Inflammatory macrophage (primary cell): ENCODE results near the gene C15orf62.

ENCODE experiments used
- DNase-seq, 2 donors: peaks; one replicate each; pipeline ENCODE4 v3.0.0-alpha.2; 2020 to 2022
- total RNA-seq, 18 experiments: gene quantifications; one replicate each; lab custom pipeline; 2026; ENCODE audit warnings: mixed read lengths in 6 of 18, inconsistent platforms in 2 of 18; lab: John Stamatoyannopoulos, UW

C15orf62 gene, protein sequence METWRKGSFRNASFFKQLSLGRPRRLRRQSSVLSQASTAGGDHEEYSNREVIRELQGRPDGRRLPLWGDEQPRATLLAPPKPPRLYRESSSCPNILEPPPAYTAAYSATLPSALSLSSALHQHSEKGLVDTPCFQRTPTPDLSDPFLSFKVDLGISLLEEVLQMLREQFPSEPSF
- 0 to 1.1 (median 0.42) reads per million in 18 experiments for total RNA-seq

DNA sequence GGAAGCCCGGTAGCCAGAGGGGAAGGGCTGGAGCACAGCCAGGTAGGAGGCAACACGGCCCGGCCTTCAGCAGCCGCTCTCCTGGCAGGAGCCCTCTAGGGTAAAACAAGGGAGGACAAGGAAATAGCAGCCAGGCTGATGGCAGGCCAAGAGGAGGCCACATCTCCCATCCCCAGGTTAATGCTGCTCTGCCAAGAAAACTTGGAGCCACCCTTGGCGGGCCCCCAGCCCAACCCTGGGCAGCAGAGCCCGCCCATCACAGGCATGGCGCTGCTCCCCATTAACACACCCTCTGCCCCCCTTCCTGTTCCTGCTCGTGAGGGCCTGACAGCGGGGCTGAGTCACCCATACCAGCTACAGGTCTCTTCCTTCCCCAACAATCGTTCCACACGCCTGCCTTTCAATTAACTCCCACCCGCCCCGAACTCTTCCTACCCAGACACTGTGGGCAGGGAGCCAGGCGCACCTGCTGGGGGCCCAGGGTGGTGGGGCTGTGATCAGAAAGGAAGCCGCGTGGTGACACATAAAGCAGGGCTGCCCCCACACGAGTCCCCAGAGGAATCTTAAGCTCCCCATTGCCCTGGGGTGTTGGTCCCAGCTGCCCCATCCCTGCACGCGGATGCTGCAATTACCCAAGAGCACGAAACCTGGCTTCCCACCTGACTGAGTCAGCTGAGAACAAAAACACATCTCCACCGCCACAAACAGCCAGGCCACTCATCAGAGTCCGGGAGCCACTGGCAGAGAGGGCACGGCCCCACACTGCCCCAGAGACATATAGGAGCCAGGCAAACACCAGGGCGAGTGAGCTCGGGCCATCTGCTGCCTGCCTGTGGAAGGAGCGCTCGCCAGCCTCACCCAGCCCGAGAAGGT, at the start of gene C15orf62:
C15orf62 (plus strand) TSS at position 707 of the 873 bp plus-strand sequence. CDS start 516 bp downstream, outside the sequence.
- DNase-seq: peak; percentile 56 to 58

DNA sequence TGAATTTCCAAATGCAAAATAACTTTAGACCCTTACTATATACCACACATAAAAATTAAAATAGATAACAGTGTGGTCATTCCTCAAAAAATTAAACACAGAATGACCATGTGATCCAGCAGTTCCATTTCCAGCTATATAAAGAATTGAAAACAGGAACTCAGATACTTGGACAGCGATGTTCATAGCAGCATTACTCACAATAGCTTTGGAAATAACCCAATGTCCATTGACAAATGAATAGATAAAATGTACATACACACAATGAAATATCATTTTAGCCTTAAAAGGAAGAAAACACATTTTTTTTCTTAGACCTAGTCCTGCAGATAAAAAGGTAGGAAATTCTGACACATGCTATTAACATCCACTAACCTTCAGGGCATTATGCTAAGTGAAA, 48.1 kb upstream of the C15orf62 start:
- peak; percentile 36 to 47 for DNase-seq

DNA sequence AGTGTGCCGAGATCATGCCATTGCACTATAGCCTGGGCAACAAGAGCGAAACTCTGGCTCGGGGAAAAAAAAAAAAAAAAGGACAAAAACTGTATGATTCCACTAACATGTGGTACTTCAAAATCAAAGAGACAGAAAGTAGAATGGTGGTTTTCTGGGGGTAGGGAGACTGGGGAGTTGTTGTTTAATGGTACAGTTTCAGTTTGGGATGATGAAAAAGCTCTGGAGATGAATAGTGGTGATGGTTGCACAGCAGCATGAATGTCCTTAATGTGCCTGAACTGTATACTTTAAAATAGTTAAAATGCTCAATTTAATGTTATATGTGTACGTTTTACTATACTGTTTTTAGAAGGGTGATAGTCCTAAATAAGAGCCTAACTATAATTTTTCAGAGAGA, 47.4 kb upstream of the C15orf62 start:
- no peak for DNase-seq

DNA sequence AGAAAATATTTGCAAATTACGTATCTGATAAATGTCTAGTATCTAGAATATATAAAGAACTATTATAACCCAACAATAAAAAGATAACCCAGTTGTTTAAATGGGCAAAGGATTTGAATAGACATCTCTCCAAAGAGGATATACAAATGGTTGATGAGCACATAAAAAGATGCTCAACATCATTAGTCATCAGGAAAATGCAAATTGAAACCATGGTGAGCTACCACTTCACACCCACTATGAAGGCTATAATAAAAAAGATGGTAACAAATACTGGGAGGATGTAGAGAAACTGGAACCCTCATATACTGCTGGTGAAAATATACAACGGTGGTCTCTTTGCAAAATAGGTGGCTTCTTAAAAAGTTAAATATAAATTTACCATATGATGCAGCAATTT, 46.8 kb upstream of the C15orf62 start:
- no peak for DNase-seq

DNA sequence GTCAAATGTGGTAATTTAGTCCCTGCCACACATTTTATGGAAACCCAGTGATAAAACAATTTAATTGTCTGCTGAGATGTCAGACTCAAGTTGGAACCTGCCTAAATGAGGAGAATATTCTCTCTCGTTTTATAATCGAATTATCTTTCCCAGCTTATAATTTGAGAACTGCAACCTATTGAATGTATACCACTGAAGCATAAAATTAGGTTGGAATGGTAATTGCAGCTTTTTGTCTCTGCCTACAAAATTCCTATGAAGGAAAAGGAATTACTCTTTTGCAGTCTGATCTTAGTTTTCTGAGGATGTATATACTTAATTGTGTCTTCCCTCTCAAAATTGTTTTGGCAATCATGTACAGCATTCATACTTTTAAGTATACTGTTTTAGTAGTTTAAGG, 45.9 kb upstream of the C15orf62 start:
- DNase-seq: no peak

DNA sequence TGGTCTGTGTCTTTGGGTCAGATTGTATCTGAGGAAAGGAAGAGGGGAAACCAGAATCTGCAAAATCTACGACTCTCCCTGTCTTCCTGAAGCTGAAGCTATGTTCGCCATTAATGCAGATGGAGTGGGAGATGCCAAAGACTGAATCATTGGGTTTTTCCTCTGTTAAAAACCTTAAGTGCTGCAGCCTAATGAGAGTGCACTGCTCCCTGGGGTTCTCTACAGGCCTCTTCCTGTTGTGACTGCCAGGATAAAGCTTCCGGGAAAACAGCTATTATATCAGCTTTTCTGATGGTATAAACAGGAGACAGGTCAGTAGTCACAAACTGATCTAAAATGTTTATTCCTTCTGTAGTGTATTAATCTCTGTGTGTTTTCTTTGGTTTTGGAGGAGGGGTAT, 38.7 kb upstream of the C15orf62 start:
- no peak for DNase-seq

DNA sequence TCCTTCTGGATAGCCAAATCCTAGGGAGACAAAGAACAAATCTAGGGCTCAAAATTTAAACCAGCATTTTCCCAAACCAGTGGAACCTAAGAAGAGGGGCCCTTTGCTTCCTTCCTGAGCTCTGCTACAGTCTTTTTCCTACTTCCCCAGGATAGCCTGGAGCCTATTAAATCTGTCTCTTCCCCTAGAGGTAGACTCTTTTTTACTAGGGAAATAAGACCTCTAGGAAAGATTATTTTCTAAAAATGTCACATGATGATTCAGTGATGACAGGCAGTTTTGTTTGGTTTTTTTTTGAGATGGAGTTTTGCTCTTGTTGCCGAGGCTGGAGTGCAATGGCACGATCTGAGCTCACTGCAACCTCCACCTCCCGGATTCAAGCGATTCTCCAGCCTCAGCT, 33.2 kb upstream of the C15orf62 start:
- DNase-seq: no peak

DNA sequence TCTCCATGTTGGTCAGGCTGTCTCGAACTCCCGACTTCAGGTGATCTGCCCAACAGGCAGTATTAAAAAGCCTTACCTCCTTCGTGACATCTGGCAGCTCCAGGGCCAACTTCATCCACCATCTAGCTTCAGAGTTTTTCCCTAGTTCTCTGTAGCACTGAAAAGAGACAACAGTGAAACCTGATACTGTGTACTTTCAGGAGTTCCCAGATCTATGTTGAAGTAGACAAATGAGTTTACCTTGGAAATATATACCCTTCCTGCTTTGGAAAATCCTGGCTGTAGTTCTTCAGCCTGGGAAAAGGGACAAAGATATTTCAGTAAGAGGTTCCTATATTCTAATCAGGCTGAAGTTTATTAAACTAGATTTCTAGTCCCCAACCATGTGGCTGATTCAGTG, 32.7 kb upstream of the C15orf62 start:
- no peak for DNase-seq

DNA sequence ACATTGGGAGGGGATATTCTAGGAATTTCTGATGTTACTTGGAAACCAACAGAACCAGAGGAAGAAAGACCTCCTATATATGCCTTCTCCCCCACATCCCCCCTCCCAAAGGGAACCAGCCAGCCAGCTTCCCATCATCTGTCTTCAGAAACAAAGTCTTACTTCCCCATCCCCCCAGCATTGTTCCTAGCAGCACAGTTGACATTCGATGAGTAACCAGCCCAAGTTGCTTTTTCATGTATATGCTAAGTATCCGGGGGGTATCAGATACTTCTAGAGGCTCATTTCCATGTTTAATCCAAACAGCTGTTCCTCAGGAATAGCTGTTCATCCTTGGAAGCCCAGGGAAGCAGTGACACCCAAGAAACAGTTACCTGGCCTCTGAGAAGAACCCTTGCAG, 30.7 kb upstream of the C15orf62 start:
- DNase-seq: no peak

DNA sequence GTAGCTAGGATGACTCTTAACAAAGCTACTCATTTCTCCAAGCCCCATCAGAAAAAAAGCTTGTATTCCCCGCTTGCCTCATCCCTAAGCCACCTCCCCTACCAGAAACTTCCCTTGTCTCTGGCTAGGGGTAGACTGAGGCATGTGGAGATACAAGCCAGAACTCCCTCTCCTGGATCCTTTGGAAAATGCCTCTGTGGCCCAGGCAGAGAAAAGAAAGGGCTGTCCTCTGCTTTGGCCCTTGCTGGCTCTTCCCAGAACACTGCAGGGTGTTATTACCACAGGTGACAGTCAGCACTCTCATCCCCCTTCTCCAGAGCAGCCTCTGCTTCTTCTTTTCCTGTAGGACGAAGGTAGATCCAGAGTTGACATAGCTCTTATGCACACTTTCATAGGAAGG, 29.9 kb upstream of the C15orf62 start:
- no peak for DNase-seq

DNA sequence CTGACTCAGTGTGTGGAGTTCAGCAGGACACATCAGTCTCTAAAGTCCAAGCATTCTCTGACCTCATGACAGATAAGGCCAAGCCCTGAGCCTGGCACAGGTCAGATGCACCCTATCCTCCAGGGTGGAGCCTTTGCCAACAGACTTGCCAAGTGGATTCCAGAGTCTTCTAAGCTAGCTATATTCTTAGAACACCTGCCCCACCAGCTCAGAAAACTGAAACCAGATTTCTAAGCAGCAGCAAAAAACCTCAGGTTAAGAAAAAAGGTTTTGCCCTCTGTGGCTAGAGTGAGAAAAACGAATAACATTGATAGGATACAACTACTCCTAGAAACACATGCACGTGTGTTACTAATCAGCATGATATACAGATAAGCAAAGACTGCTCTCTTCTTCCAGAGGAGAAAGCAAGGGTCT, 26.3 kb upstream of the C15orf62 start:
- no peak for DNase-seq

DNA sequence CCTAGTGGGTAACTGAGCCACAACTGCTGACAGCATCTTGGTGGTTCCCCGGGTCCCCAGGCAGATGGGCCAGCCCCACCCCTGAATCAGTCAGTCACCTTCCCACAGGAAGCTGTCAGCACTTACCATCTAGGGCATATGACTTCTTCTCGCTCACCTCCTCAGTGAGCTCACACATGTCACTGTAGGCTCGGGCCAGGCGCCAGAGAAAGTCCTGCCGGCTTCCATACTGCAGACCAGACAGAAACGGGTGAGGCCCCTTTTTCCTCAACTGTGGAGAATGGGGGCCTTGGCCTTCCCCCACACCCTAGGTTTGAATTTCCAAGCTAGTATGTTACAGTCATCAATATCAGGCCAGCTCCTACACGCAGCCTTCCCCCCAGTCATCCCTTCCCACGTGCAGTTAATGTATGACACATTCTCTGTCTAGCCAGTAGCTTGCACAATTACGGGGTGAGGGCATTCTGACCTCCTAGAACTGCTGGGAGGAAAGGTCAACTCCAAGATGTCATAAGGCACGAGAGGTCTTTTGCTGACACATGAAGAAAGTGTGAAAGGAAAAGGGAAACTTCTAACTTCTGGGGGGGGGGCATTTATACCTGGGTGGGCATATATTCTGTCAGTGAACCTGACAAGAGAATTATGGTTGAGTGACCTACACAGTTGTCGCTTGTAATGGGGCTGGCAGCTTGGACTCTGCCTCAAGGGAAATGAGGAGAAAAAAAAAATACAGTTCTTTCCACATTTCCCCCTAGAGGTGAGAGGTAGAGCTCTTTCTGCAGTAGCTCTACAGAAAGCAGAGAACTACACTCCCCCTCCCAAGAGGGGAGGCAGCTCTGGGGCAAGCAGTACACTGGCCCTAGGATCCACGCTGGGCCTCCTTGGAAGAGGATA, 25.6 kb upstream of the C15orf62 start:
- DNase-seq: peak; percentile 96

DNA sequence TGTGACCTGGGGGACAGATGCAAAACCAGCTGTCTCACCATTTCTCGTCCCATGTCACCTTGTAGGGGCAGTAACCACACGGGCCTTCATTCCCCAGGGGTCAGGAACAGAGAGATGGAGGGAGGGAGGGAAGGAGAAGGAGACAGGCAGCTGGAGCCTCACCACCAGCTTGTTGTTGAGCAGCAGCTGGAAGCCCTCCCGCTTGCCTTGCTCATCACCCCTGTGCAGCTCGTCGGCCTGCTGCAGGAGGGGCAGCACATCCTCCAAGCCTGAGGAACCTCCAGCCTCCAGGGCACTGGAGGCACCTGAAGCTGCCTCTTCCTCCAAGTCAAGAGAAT, 25.0 kb upstream of the C15orf62 start:
- no peak for DNase-seq

DNA sequence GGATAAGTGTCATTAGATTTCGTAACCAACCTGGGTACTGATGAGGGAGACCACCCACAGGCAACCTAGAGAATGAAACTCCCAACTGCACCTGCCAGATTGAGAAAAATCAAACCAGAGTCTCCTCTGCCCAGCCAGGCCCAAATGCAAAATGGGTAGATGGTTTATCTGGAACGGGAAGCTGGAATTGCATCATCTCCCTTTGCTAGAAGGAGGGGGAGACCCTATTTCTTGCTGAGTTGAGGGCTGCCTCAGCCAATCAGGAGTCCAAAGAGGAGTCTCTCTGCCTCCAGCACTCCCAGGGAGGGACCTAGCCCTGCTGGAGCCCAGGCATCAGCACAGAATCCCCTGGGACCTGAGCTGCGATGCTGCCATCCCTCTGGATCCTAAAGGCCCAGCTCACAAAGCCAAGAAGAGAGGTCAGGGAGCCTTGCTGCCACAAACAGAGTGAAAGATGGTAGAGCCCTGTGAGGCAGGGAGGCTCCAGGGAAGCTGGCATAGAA, 22.8 kb upstream of the C15orf62 start:
- DNase-seq: peak; percentile 69 to 72

DNA sequence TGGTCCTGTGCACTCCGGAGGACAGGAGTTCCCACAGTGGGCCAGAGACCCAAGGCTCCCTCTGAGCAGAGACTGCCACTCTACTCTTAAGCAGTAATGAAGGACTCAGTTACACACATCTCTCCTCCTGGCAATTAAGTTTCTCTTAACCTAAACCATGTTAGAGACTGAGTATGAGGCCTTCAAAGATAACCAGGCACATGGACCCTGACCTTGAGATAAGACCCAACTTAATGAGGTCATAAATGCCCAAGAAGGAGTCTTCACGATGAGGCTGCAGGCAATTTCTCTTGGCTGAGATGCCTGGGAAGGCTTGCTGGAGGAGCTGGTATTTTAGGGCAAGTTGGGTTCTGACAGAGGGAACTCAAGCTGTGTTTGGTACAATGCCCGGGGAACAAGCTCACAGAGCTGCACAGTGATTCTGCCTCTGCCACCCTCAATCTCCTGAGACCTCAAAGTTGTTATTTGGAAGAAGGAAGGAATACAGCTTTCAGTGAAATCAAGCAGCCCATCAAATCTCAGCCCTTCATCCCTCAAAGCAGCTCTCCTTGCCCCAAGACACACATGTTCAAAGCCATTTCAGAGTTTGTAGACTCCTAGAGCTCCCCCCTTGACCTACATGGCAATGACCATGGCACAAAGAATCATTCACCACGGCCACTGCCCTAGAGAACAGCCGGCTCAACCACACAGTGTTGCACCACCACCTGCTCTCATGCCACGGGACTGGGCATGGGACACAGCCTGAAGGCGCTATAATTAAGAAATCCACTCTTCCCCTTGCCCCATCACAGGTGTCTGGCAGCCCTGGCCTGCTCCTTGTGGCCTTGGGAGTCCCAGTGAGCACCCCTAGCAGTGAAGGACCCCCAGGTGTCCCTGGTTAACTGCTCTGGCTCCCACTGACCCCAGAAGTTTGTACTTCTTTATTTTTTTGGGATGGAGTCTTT, 21.8 kb upstream of the C15orf62 start:
- peak; percentile 84 to 89 for DNase-seq

DNA sequence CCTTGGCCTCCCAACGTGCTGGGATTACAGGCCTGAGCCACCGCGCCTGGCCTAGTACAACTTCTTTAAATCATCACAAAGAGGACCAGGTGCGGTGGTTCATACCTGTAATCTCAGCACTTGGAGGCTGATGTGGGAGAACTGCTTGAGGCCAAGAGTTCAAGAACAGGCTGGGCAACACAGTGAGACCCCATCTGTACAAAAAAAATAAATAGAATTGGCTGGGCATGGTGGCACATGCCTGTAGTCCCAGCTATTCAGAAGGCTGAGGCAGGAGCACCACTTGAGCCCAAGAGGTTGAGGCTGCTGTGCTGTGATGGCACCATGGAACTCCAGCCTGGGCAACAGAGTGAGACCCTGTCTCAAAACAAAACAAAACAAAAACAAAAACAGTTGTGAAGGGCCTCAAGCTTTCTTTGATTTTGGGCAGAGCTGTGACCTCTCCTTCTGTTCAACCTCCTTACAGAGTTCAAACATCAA, 20.6 kb upstream of the C15orf62 start:
- no peak for DNase-seq

DNA sequence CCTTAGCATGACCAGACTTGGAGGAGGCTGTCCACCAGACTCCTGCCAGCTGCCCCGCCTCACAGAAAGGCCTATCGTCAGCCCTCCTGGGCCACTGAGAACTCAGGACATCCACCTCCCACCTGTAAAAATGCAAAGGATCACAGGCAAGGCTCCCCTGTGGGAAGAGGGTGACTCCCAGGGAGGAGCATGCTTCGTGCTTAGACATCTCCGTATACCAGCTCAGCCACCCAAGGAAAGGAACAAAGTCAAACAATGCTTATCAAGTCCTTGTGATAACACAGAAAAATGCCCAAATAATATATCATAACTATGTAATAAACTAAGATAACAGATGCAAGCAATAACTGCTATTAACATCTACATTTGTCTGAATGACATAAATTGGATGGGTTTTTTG, 18.9 kb upstream of the C15orf62 start:
- DNase-seq: no peak

DNA sequence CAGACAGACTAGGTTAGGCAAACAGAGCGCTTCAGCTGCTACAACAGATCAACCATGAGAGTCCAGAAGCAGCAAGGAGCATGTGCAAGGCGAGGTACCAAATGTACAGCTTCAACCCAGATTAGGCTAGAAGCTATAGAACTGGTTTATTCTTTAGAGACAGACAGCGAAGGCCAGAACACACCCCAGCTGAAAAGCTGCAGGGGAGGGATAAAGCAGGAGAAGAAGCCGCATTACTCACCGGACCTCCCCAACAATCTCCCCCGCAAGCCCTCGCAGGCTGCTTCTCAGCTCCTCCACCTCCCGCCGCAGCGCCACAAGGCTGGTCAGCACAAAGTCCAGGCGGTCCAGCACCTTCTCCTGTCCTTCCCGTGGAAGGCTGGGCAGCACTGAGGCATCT, 18.0 kb upstream of the C15orf62 start:
- DNase-seq: no peak

DNA sequence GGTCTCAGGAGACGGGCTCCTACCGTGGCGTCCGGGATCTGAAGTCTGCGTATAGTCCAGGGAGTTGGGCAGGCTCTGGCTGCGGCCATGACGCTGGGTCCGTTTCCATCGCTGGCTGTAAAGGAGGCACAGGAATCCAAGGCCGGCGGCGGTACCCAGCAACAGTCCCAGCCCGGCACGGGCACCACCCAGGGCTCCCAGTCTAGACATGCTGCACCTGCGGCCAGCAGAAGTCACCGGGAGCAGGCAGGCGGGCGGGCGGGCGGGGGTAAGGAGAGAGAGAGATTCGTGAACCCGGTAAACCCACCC, 15.3 kb upstream of the C15orf62 start:
- DNase-seq: no peak

DNA sequence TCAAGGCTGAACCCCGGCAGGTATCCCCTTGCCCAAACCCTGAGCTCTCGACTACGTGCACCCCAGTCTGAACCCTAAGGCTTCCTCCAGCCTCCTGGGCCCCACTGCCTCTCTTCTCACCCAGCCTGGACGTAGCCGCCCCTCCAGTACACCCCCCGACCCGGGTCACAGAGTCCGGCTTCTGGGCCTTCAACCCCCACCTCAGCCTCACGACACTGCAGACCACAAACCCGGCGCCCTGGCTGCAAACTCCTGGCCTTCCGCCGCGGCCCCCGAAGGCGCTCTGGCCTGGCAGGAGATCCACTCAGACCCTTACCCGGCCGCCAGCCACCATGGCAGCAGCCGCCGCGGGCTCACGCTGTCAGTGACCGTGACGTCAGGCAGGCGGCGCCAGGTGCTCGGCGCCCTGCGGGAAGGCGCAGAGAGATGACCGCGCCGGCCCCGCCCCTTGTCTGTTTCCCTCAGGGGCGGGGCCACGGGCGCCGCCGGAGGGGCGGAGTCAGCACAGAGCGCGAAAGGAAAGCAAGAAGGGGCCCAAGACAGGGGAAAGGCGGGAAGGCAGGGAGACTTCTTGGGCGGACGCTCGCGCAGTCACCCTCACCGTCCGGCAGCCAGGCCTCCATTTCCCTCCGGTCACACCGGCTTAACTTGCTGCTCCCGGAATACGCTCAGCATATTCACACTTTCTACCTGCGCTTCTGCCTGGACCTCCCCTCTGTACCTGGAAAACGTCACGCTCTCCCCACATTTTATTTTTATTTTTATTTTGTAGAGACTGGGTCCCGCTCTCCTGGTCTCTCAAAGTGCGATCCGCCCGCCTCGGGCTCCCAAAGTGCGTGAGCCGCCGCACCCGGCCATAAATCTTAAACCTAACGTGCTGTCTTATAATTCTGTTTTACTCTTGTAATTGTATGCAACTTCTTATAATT, 14.6 kb upstream of the C15orf62 start, which contains the start of gene RMDN3:
RMDN3 (minus strand) TSS at position 372 of the 929 bp plus-strand sequence. CDS start 471 bp downstream, outside the sequence.
- peak; percentile 95 to 96 for DNase-seq

DNA sequence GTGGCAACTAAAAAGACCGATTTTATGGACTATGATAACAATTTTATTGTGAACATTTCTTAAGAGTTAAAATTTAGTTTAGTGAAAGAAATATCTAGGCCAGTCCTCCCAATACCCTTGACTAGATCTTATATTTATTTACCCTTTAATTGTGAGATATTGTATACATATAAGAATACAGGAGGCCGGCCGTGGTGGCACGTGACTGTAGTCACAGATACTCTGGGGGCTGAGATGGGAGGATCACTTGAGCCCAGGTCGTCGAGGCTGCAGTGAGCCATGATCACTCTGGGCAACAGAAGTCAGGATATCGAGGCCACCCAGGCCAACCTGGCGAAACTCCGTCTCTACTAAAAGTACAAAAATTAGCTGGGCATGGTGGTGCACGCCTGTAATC, 14.0 kb upstream of the C15orf62 start:
- DNase-seq: no peak
